Loucy (cell line): Measurements from ENCODE around the gene LTC4S.

Experiments used
- H2AFZ ChIP-seq: fragments of 200-600 bp; sonication (generic); 2 replicates; pipeline ENCODE4 v1.6.0; 2016; ENCODE audit warnings: antibody characterized with exemption, mild to moderate bottlenecking, low read length, moderate library complexity
- H3F3A ChIP-seq: fragments of 200-600 bp; 2 replicates; pipeline ENCODE4 v1.6.0; 2016; ENCODE audit warnings: antibody characterized with exemption, low read depth, mild to moderate bottlenecking
- H3K27me3 ChIP-seq: fragments of 200-600 bp; sonication (generic); 2 replicates; pipeline ENCODE4 v1.6.1; 2014; ENCODE audit warnings: low read length, mild to moderate bottlenecking; ENCODE audit not compliant: insufficient read depth, poor library complexity, severe bottlenecking
- H3K36me3 ChIP-seq: fragments of 200-600 bp; sonication (generic); 2 replicates; pipeline ENCODE4 v1.6.1; 2016; ENCODE audit warnings: low read length; ENCODE audit not compliant: insufficient read depth
- H3K4me1 ChIP-seq: fragments of 200-600 bp; sonication (generic); 2 replicates; pipeline ENCODE4 v1.5.1; 2014; ENCODE audit warnings: low read length, mild to moderate bottlenecking; ENCODE audit not compliant: insufficient read depth, poor library complexity, severe bottlenecking
- H3K4me2 ChIP-seq: fragments of 200-600 bp; sonication (generic); 2 replicates; pipeline ENCODE4 v1.6.0; 2014; ENCODE audit warnings: antibody characterized with exemption, low read length, low read depth, mild to moderate bottlenecking; ENCODE audit not compliant: poor library complexity, severe bottlenecking
- H3K4me3 ChIP-seq: fragments of 200-600 bp; sonication (generic); 2 replicates; pipeline ENCODE4 v1.5.1; 2014; ENCODE audit warnings: low read length, mild to moderate bottlenecking, mixed read lengths; ENCODE audit not compliant: poor library complexity, severe bottlenecking
- H3K79me2 ChIP-seq: fragments of 200-600 bp; sonication (generic); 2 replicates; pipeline ENCODE4 v1.6.1; 2014; ENCODE audit warnings: low read length; ENCODE audit not compliant: insufficient read depth
- H3K9ac ChIP-seq: fragments of 200-600 bp; sonication (generic); 2 replicates; pipeline ENCODE4 v1.6.0; 2014; ENCODE audit warnings: mild to moderate bottlenecking, low read depth, low read length, moderate library complexity; ENCODE audit not compliant: poor library complexity, severe bottlenecking
- H3K9me2 ChIP-seq: fragments of 200-600 bp; sonication (generic); replicated peaks from 2 replicates; pipeline ENCODE4 v1.6.1; 2016; ENCODE audit warnings: low read depth, low read length, mixed read lengths
- H3K9me3 ChIP-seq: fragments of 200-600 bp; sonication (generic); 2 replicates; pipeline ENCODE4 v1.6.1; 2014; ENCODE audit warnings: mild to moderate bottlenecking, antibody characterized with exemption, low read length, low read depth; ENCODE audit not compliant: insufficient read depth
- H4K20me1 ChIP-seq: fragments of 200-600 bp; sonication (generic); 2 replicates; pipeline ENCODE4 v1.6.0; 2014; ENCODE audit warnings: antibody characterized with exemption, low read length, mild to moderate bottlenecking; ENCODE audit not compliant: insufficient read depth, poor library complexity, severe bottlenecking
- CTCF ChIP-seq: fragments of 200-600 bp; sonication (generic); conservative IDR thresholded peaks from 2 replicates; pipeline ENCODE4 v1.5.1; 2014; ENCODE audit warnings: mild to moderate bottlenecking, antibody characterized with exemption, low read length
- EZH2phosphoT487 ChIP-seq: fragments of 200-600 bp; IDR thresholded peaks from 2 replicates; pipeline ENCODE4 v1.6.1; 2018; ENCODE audit warnings: antibody characterized with exemption, mild to moderate bottlenecking, moderate library complexity, borderline replicate concordance

The LTC4S gene

GRCh38 chr5:179821298-179822058 lies 27.7 kb downstream of the LTC4S start:
- Histone ChIP-seq H3K27me3 (no peaks in the 10 kb centered on the region), H3K9me2 (no peaks in the 10 kb centered on the region), H3K4me3 (peak overlapping the region; percentile 79), H3K4me2 (peak overlapping the region; percentile 73), H3F3A (no peaks in the 10 kb centered on the region), H3K36me3 (no peaks in the 10 kb centered on the region), H3K4me1 (peaks cover 12% of the 10 kb centered on the region), H3K9me3 (no peaks in the 10 kb centered on the region), H3K9ac (peak overlapping the region; percentile 82), H4K20me1 (peaks cover 8% of the 10 kb centered on the region), H2AFZ (no peak overlapping the region), H3K79me2 (peaks cover 13% of the 10 kb centered on the region; the same call in 1 of the 2 replicates)
- no peak for TF ChIP-seq EZH2phosphoT487
- TF ChIP-seq CTCF: no peak

- Histone ChIP-seq H4K20me1 (peaks cover 8% of the 10 kb centered on the region), H3K9me2 (no peaks in the 10 kb centered on the region), H3K9me3 (no peaks in the 10 kb centered on the region), H2AFZ (no peak overlapping the region), H3K9ac (no peak overlapping the region), H3K36me3 (no peaks in the 10 kb centered on the region), H3K79me2 (peaks cover 13% of the 10 kb centered on the region; the same call in 1 of the 2 replicates), H3F3A (no peaks in the 10 kb centered on the region), H3K4me1 (peaks cover 12% of the 10 kb centered on the region), H3K27me3 (no peaks in the 10 kb centered on the region), H3K4me2 (peak overlapping the region; percentile 73), H3K4me3 (peak overlapping the region; percentile 79)
- TF ChIP-seq EZH2phosphoT487 (no peak), CTCF (no peak)
These were observed 28.3 kb downstream of the LTC4S start for GRCh38 chr5:179822059-179822432.

GRCh38 chr5:179822444-179822990 lies 28.7 kb downstream of the LTC4S start:
- Histone ChIP-seq H3K4me2 (peak overlapping the region; percentile 73), H3F3A (no peaks in the 10 kb centered on the region), H3K4me3 (peak overlapping the region; percentile 25), H2AFZ (no peak overlapping the region), H3K79me2 (peaks cover 13% of the 10 kb centered on the region; the same call in 1 of the 2 replicates), H3K9me3 (no peaks in the 10 kb centered on the region), H3K9ac (no peak overlapping the region), H4K20me1 (peaks cover 8% of the 10 kb centered on the region), H3K4me1 (peaks cover 12% of the 10 kb centered on the region), H3K27me3 (no peaks in the 10 kb centered on the region), H3K9me2 (no peaks in the 10 kb centered on the region), H3K36me3 (no peaks in the 10 kb centered on the region)
- TF ChIP-seq CTCF (no peak), EZH2phosphoT487 (no peak)
